AG20443 (cell line): ENCODE results near the gene STYXL2.

Experiments
- DNase-seq: peaks from one replicate; pipeline ENCODE4 v3.0.0; 2012; ENCODE audit warnings: low spot score, mixed read lengths

Gene STYXL2

DNA sequence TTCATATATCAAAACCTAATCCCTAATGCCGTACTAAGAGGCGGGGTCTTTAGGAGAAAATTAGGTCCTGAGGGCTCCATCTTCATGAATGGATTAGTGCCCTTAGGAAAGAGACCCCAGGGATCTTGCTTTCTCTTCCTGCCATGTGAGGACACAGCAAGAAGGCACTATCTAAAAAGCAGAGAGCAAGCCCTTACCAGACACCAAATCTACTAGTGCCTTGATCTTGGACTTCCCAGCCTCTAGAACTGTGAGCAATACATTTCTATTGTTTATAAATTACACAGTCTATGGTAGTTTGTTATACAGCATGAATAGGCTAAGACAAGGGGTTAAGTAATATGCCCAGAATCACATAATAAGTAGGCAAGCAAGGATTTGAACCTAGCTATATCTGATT is 42.9 kb downstream of the STYXL2 start:
- no peak for DNase-seq

- no peak for DNase-seq
These were observed 43.5 kb downstream of the STYXL2 start for GRCh38 chr1:167137332-167137781.

DNA sequence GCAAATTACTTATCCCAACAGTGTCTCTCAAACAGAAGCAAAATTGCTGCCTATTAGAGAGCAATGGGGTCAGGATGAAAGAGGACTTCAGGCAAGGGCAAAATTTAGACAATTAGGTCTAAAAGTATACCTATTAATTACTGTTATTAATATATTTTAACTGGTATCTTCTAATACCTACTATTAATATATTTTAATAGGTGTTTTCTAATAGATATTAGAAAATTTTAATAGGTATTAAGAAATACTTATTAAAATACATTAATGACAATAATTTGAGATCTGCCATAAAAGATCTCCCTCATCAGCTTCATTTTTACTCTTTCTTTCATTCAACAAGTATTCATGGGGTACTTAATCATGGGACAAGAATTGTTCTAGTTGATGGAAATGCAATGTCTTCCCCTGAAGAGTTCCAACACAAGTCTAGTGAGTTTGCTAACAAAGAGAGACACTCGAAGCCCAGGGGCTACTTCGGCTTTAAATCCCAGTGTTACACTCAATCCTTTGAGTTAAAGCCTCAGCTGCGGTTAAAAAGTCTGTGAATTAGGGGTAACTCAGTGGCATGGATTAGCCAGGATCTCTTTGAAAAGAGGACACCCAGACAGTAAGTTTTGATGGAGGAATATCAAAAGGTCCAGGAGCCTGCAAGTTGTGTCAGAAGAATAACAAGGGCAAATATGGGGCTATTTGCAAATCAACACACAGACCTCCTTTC is 44.1 kb downstream of the STYXL2 start:
- DNase-seq, result no peak

DNA sequence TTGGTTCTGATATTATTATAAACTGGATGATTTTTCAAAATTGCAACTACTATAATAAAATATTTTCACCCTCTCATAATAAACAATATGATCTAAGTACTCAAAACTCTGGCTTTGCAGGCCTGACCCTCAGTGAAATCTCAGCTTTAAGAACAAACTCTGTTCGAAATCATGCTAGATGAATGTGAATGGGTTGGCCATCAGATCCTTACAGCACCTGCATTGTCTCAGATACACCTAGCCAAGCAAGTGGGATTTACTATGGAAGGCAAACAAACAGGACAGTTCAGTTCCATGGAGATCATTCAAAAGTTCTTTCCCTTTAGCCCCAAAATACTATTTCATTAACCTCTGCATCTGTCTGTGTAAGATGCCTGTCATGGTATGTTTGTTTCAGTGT is 44.8 kb downstream of the STYXL2 start:
- no peak for DNase-seq

DNA sequence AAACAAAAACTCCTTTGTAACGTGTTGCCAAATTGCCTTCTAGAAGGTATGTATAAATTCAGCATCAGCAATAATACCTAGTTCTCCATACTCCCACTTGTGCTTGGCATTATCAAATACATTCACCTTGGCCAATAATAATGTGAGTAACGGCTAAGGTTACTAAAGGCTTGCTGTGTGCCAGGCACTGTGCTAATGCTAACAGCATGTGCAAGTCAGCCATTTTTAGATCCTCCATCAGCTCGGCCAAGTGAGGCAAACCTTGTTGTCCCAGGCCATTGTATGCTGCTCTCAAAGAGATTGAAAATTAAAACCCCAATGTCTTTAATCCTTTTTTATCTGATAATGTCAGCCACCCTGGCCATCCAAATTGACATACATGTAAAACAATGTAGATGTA is 48.1 kb downstream of the STYXL2 start:
- no peak for DNase-seq
